Gastroesophageal sphincter (tissue), 4 donors: ENCODE data around the gene ITPR2. TPM values are rescaled to one million over a fixed set of nuclear protein-coding genes. Genes with fewer than 3 reads are reported as not detected.

Experiments used
- ATAC-seq: fragments of 150-250 bp; one replicate; pipeline ENCODE4 v1.9.1; 2016; ENCODE audit warnings: mild to moderate bottlenecking, moderate library complexity
- H3K27ac ChIP-seq, 4 donors: fragments of 200-600 bp; sonication (generic) in 3 of 4; 1 replicate in 3 of 4; 2 replicates in 1 of 4; pipeline ENCODE4 v1.5.1; 2016 to 2019
- H3K27me3 ChIP-seq: fragments of 200-600 bp; sonication (generic); one replicate; pipeline ENCODE4 v1.5.1; 2019
- H3K36me3 ChIP-seq, 2 donors: fragments of 200-600 bp; sonication (generic); one replicate each; pipeline ENCODE4 v1.5.1; 2019; ENCODE audit warnings: control low read depth in 1 of 2
- H3K4me1 ChIP-seq, 3 donors: fragments of 200-600 bp; sonication (generic); 1 replicate in 2 of 3; 2 replicates in 1 of 3; pipeline ENCODE4 v1.5.1; 2016 to 2019; ENCODE audit warnings: control low read depth in 2 of 3
- H3K4me3 ChIP-seq, 2 donors: fragments of 200-600 bp; sonication (generic); one replicate each; pipeline ENCODE4 v1.5.1; 2019; ENCODE audit warnings: mild to moderate bottlenecking in 1 of 2, moderate library complexity in 1 of 2
- H3K9me3 ChIP-seq, 3 donors: fragments of 200-600 bp; sonication (generic); one replicate each; pipeline ENCODE4 v1.5.1; 2017 to 2019; ENCODE audit warnings: control low read depth in 2 of 3
- EP300 ChIP-seq: sonication (generic); formaldehyde crosslinking; IDR thresholded peaks from one replicate; pipeline ENCODE4 v1.6.1; 2017; ENCODE audit warnings: antibody characterized with exemption, mild to moderate bottlenecking
- POLR2A ChIP-seq, 2 donors: fragments of 450-650 bp; IDR thresholded peaks; one replicate each; pipeline ENCODE4 v1.6.1; 2017; ENCODE audit warnings: antibody characterized with exemption in 2 of 2, mild to moderate bottlenecking in 2 of 2, moderate library complexity in 1 of 2
- POLR2AphosphoS5 ChIP-seq: sonication (generic); formaldehyde crosslinking; IDR thresholded peaks from one replicate; pipeline ENCODE4 v1.6.1; 2017; ENCODE audit warnings: antibody characterized with exemption
- WGBS, 2 donors: methylation state at CpG; one replicate each; pipeline ENCODE4 v1.1.5; 2018; ENCODE audit warnings: low coverage in 1 of 2; 5-methylcytosine and 5-hydroxymethylcytosine counted together
- total RNA-seq, 4 donors: library from RNA; depleted of rRNA; stranded (reverse); fragments of >200 nt; gene quantifications; one replicate each; pipeline ENCODE4 v1.1.0, GENCODE V29; 2016
- TF ChIP-seq, protein P1 (sequence below), 4 experiments: fragments of 200-600 bp in 2 of 4; fragments of 450-650 bp in 2 of 4; sonication (generic) in 1 of 4; IDR thresholded peaks; one replicate each; pipeline ENCODE4 v1.5.1; 2017 to 2019; ENCODE audit warnings: antibody characterized with exemption in 4 of 4, mild to moderate bottlenecking in 2 of 4, moderate library complexity in 2 of 4

ITPR2 gene
- total RNA-seq, 4 donors from 2014 or later = 30.8 to 63.0 (median 44.4) TPM

DNA sequence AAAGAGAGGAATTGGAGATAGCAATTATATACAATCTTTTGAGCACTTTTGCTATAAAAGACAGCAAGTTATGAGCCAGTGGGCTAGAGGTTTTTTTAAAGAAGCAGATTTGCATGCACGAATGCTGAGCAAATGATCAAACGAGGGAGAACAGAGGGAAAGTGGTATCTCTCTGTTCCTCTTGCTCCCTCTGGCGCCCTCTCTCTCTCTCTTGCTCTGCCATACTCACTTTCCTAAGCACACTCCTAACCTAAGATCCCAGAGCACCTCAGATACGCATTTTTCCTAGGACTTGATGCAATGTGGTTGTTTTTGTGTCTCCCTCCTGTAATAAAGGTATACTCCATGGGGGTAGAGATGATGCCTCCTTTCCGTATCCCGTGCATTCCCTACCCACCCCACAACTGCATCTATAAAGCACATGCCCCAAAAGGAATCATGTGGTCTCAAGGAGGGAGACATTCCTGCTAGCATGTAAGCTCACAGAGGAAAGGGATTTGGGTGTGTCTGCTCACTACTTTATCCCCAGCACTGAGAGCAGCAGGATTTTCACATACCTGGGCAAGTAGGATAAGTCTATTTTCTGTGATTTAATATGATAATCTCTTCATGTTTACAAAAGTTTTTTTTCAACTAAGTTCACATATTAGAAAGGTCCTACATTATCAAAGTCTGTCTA is 367.4 kb downstream of the ITPR2 start:
- no peak for TF ChIP-seq EP300
- TF ChIP-seq, protein P1, sequence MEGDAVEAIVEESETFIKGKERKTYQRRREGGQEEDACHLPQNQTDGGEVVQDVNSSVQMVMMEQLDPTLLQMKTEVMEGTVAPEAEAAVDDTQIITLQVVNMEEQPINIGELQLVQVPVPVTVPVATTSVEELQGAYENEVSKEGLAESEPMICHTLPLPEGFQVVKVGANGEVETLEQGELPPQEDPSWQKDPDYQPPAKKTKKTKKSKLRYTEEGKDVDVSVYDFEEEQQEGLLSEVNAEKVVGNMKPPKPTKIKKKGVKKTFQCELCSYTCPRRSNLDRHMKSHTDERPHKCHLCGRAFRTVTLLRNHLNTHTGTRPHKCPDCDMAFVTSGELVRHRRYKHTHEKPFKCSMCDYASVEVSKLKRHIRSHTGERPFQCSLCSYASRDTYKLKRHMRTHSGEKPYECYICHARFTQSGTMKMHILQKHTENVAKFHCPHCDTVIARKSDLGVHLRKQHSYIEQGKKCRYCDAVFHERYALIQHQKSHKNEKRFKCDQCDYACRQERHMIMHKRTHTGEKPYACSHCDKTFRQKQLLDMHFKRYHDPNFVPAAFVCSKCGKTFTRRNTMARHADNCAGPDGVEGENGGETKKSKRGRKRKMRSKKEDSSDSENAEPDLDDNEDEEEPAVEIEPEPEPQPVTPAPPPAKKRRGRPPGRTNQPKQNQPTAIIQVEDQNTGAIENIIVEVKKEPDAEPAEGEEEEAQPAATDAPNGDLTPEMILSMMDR (IDR thresholded peaks at IDR 0.05) = no peak
- TF ChIP-seq POLR2A (IDR thresholded peaks at IDR 0.05) = no peak
- no peak for TF ChIP-seq POLR2AphosphoS5
- no peak for ATAC-seq
- Histone ChIP-seq H3K27ac (no peak overlapping the region), H3K4me1 (no peaks in the 10 kb centered on the region), H3K4me3 (no peak overlapping the region), H3K27me3 (no peaks in the 10 kb centered on the region), H3K9me3 (no peaks in the 10 kb centered on the region), H3K36me3 (peaks cover 0 to 4% of the 10 kb centered on the region in 2 donors)
- 75 to 88% methylated on average over 6 of the region's 6 CpGs for WGBS, 2 donors

DNA sequence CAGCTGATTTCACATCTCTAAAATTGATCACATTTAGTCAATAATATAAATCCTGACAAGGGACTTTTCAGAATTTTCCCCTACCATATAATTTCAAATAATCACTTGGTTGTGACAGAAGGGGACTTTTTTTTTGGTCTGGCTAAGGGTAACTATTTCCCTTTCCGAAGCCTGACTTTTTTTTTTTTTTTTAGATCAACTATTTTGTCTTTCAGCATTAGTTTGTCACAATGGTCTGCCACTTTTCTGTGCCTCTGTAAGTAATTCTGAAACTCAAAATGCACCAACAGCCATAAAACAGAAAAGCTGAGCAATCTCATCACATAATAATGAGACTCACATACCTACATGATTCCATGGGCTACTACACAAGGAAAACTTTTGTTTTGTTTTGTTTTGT is 371.2 kb downstream of the ITPR2 start:
- H3K27ac ChIP-seq = no peak overlapping the region
- TF ChIP-seq, protein P1 (IDR thresholded peaks at IDR 0.05) = no peak
- TF ChIP-seq POLR2A (IDR thresholded peaks at IDR 0.05) (no peak), EP300 (no peak), POLR2AphosphoS5 (no peak)
- H3K4me3 ChIP-seq = no peak overlapping the region
- no peaks in the 10 kb centered on the region for H3K27me3 ChIP-seq
- WGBS, 2 donors = 80 to 89% methylated on average over 1 of the region's 1 CpG
- no peak for ATAC-seq
- no peaks in the 10 kb centered on the region for H3K9me3 ChIP-seq
- no peaks in the 10 kb centered on the region for H3K4me1 ChIP-seq
- H3K36me3 ChIP-seq = peaks cover 0 to 17% of the 10 kb centered on the region in 2 donors

DNA sequence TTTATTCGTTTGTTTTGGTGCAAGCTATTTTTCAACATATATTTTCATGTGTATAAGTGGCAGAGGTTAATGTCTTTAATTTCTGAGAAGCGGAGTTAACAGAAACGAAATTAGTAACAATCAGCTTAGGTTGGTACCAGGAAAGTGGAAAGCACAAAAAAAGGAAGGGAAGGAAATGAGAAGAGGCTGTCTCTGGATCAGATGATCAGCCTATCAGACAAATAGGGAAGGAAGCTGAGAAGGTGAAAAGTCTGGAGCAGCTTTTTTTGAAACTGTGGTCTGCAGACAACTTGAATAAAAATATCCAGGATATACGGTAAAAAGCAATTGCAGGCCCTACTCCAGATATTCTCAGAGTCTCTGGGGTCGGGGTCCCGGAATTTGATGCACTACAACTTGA is 372.6 kb downstream of the ITPR2 start:
- 89 to 90% methylated on average over 3 to 6 of the region's 6 CpGs for WGBS, 2 donors
- Histone ChIP-seq H3K27me3 (no peaks in the 10 kb centered on the region), H3K4me1 (no peaks in the 10 kb centered on the region), H3K36me3 (peaks cover 0 to 17% of the 10 kb centered on the region in 2 donors), H3K27ac (no peak overlapping the region), H3K4me3 (no peak overlapping the region), H3K9me3 (no peaks in the 10 kb centered on the region)
- TF ChIP-seq POLR2AphosphoS5 = no peak
- TF ChIP-seq, protein P1 (IDR thresholded peaks at IDR 0.05) = no peak
- no peak for ATAC-seq

DNA sequence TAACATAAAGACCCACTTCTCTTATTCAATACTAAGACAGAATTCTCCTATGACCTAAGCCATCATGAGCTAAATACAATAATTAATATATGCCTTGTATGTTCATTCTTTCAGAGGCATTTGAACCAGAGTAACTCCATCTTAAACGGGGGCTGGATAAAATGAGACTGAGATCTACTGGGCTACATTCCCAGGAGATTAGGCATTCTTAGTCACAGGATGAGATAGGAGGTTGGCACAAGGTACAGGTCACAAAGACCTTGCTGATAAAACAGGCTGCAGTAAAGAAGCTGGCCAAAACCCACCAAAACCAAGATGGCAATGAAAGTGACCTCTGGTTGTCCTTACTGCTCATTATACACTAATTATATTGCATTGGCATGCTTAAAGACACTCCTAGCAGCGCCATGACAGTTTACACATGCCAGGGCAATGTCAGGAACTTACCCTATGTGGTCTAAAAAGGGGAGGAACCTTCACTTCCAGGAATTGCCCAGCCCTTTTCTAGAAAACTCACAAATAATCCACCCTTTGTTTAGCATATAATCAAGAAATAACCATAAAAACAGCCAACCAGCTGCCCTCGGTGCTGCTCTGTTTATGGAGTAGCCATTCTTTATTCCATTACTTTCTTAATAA is 376.9 kb downstream of the ITPR2 start:
- Histone ChIP-seq H3K9me3 (no peaks in the 10 kb centered on the region), H3K4me1 (no peaks in the 10 kb centered on the region), H3K27ac (no peak overlapping the region), H3K27me3 (no peaks in the 10 kb centered on the region), H3K4me3 (no peak overlapping the region), H3K36me3 (peaks cover 0 to 17% of the 10 kb centered on the region in 2 donors)
- TF ChIP-seq EP300 = no peak
- TF ChIP-seq POLR2A (IDR thresholded peaks at IDR 0.05) = no peak
- no peak for TF ChIP-seq POLR2AphosphoS5
- TF ChIP-seq, protein P1 (IDR thresholded peaks at IDR 0.05) = no peak
- 52 to 60% methylated on average over 3 of the region's 3 CpGs for WGBS, 2 donors
- no peak for ATAC-seq

DNA sequence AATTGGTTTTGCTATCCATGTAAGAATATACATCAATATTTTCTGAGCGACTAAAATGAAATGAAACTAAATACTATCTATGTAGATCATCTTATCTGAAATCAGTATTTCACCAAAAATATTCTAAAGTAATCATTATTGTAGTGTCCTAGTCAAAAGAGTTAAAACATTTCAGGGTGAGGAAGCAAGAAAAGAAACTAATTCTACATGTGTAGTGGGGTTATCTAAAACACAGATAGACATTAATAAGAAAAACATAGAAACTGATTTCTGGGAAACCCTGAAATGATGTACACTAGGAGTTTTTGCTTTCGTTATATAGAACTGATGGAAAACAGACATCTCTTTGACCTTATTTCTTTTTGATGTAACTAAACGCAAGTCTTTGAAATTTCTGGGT is 379.7 kb downstream of the ITPR2 start:
- ATAC-seq = no peak
- Histone ChIP-seq H3K27me3 (no peaks in the 10 kb centered on the region), H3K4me1 (no peaks in the 10 kb centered on the region), H3K4me3 (no peak overlapping the region), H3K27ac (no peak overlapping the region), H3K36me3 (peaks cover 0 to 4% of the 10 kb centered on the region in 2 donors), H3K9me3 (no peaks in the 10 kb centered on the region)
- 97 to 100% methylated on average over 3 of the region's 3 CpGs for WGBS, 2 donors
- TF ChIP-seq, protein P1 (IDR thresholded peaks at IDR 0.05) = no peak
- TF ChIP-seq POLR2A (IDR thresholded peaks at IDR 0.05) = no peak
- TF ChIP-seq POLR2AphosphoS5 = no peak
- TF ChIP-seq EP300 = no peak
